ENCODE measurements around the gene MEAF6.
"Not testable (repeated sequence)": the region's sequence is repeated elsewhere in the genome, so short reads cannot be mapped to it uniquely, and the experiment has no call there.

- TF ChIP-seq EZH2phosphoT487 (IDR thresholded peaks at IDR 0.05; ENCODE audit: insufficient read depth, low read depth); EZH2 (IDR thresholded peaks at IDR 0.05; ENCODE audit: insufficient read depth, poor library complexity, severe bottlenecking): not testable (repeated sequence)
Measured at GRCh38 chr1:37518929-37519328, 4.4 kb upstream of the MEAF6 start.
